Coronary artery (tissue), 2 donors: ENCODE data around the gene KDELR1.

ENCODE experiments used
- DNase-seq: peaks from one replicate; pipeline ENCODE4 v3.0.0-alpha.2; 2017; ENCODE audit warnings: low spot score
- H3K27ac ChIP-seq, 2 donors: fragments of 200-600 bp; sonication (generic); one replicate each; pipeline ENCODE4 v1.5.1; 2016 to 2019
- H3K4me3 ChIP-seq: fragments of 200-600 bp; sonication (generic); 2 replicates; pipeline ENCODE4 v1.5.1; 2016; ENCODE audit warnings: mild to moderate bottlenecking, moderate library complexity
- CTCF ChIP-seq: fragments of 200-600 bp; sonication (generic); IDR thresholded peaks from one replicate; pipeline ENCODE4 v1.5.1; 2019; ENCODE audit warnings: antibody characterized with exemption

Gene KDELR1

GRCh38 chr19:48385461-48386087 lies 5.8 kb downstream of the KDELR1 start:
- no peak for TF ChIP-seq CTCF
- Histone ChIP-seq H3K27ac (no peak overlapping the region), H3K4me3 (no peak overlapping the region)
- DNase-seq = no peak

- TF ChIP-seq CTCF = no peak
- no peak overlapping the region for H3K27ac ChIP-seq
- no peak overlapping the region for H3K4me3 ChIP-seq
- DNase-seq = no peak
Observed at GRCh38 chr19:48382286-48382685, 9.1 kb downstream of the KDELR1 start.

GRCh38 chr19:48381178-48381950 lies 10.0 kb downstream of the KDELR1 start:
- no peak for DNase-seq
- no peak overlapping the region for H3K27ac ChIP-seq
- no peak for TF ChIP-seq CTCF
- H3K4me3 ChIP-seq = no peak overlapping the region

- Histone ChIP-seq H3K4me3 (no peak overlapping the region), H3K27ac (no peak overlapping the region)
- no peak for TF ChIP-seq CTCF
- no peak for DNase-seq
Observed at GRCh38 chr19:48379058-48379457, 12.3 kb downstream of the KDELR1 start.

- H3K4me3 ChIP-seq = no peak overlapping the region
- DNase-seq = no peak
- no peak overlapping the region for H3K27ac ChIP-seq
- TF ChIP-seq CTCF = no peak
Observed at GRCh38 chr19:48378194-48378570, 13.2 kb downstream of the KDELR1 start.

- DNase-seq = no peak
Observed at GRCh38 chr19:48373567-48373966, 17.8 kb downstream of the KDELR1 start.

More at GRCh38 chr19:48373567-48373966, 17.8 kb downstream of the KDELR1 start:
- no peak for TF ChIP-seq CTCF
- Histone ChIP-seq H3K27ac (no peak overlapping the region), H3K4me3 (no peak overlapping the region)
